ENCODE measurements around the gene CNTNAP2.

DNA sequence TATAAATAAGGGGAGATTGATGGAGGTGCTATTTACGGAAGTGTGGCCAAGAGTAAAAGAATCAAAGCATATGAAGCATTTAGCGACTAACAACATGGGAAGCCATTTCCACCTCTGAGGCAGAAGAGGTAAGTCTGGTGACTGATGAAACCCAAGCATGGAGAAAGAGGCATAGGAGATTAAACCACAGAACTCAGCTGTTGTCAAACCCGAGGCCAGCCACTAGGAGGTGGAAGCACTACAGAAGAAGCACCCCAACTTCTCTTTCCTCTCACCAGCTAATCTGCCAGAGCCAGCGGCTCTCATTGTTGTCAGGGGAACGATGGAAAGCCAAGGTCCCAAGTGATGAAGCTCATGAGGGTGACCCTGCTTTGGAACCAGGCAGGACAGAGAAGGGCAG is 19.6 kb upstream of the CNTNAP2 start:
- TF ChIP-seq PAX5 (IDR thresholded peaks at IDR 0.05; ENCODE audit: insufficient read depth, low read length, severe bottlenecking): no peak
- no peak for TF ChIP-seq POLR2A (IDR thresholded peaks at IDR 0.05; ENCODE audit: low read depth, low read length)
- TF ChIP-seq TAF1 (IDR thresholded peaks at IDR 0.05; ENCODE audit: low read depth, low read length): no peak
- no peak for TF ChIP-seq POLR2AphosphoS5 (IDR thresholded peaks at IDR 0.05; ENCODE audit: low read depth, low read length)
